Measurements from ENCODE around the gene SLC9A1. TPM values are rescaled to one million over a fixed set of nuclear protein-coding genes. Genes with fewer than 3 reads are reported as not detected.

SLC9A1 gene
- total and polyA plus RNA-seq, 2 donors (not counting 1 experiment from before 2014, with no cell fraction given): 7.3 to 22.5 TPM

- Mint-ChIP-seq H3K4me3 (no peak overlapping the region), H3K4me1 (no peaks in the 10 kb centered on the region), H3K27ac (no peak overlapping the region), H3K27me3 (peaks cover 10% of the 10 kb centered on the region), H3K9me3 (ENCODE audit: insufficient read depth) (peaks cover 2% of the 10 kb centered on the region)
- ChIA-PET POLR2A (no interaction called here), CTCF (no interaction called here)
- DNase-seq (no peak), ATAC-seq (ENCODE audit: low read depth) (no peak)
- H3K27me3 ChIP-seq (replicated peaks in 1 of 4; ENCODE audit: control extremely low read depth in 1 of 4, control insufficient read depth in 3 of 4, insufficient read depth in 4 of 4, low read length in 3 of 4): peaks cover 0 to 10% (median 1%) of the 10 kb centered on the region in 4 experiments
- no peaks in the 10 kb centered on the region for H3K79me2 ChIP-seq (ENCODE audit: control insufficient read depth, insufficient read depth, low read length)
- intact Hi-C loops (cut with micrococcal nuclease): no loop called here
- H3K4me3 ChIP-seq (ENCODE audit: control extremely low read depth in 1 of 5, extremely low read depth in 1 of 5, insufficient read depth in 1 of 5, low read depth in 2 of 5, low read length in 4 of 5): no peak overlapping the region
- H2AFZ ChIP-seq (ENCODE audit: insufficient read depth, low read depth, low read length, poor library complexity, severe bottlenecking): no peak overlapping the region
- H3K9ac ChIP-seq (ENCODE audit: low read length): no peak overlapping the region
- WGBS (ENCODE audit: insufficient coverage): 96% methylated on average over 9 of the region's 10 CpGs
- H3K4me1 ChIP-seq (ENCODE audit: control insufficient read depth in 2 of 2, insufficient read depth in 2 of 2, low read length in 2 of 2): no peaks in the 10 kb centered on the region
- no peak overlapping the region for H3K27ac ChIP-seq (ENCODE audit: low read length in 2 of 2)
- no peak for TF ChIP-seq CTCF (IDR thresholded peaks at IDR 0.05)
- no peak for TF ChIP-seq EZH2 (IDR thresholded peaks at IDR 0.05; ENCODE audit: borderline replicate concordance, insufficient read depth, low read depth, low read length, poor library complexity, severe bottlenecking)
- H3K4me2 ChIP-seq (replicated peaks; ENCODE audit: low read depth, low read length, poor library complexity, severe bottlenecking): no peak overlapping the region
- no peaks in the 10 kb centered on the region for H4K20me1 ChIP-seq (ENCODE audit: control insufficient read depth, insufficient read depth, low read length, poor library complexity, severe bottlenecking)
- peaks cover 0 to 3% (median 0%) of the 10 kb centered on the region in 3 donors for H3K9me3 ChIP-seq (ENCODE audit: control extremely low read depth in 1 of 3, control insufficient read depth in 2 of 3, insufficient read depth in 1 of 3, low read length in 2 of 3)
- no peaks in the 10 kb centered on the region for H3K36me3 ChIP-seq (replicated peaks in 1 of 2; ENCODE audit: control extremely low read depth in 1 of 2, control insufficient read depth in 1 of 2, extremely low read depth in 1 of 2, insufficient read depth in 2 of 2, low read length in 1 of 2)
These were observed 67.3 kb downstream of the SLC9A1 start for GRCh38 chr1:27087371-27088220.

GRCh38 chr1:27086628-27087027, 68.3 kb downstream of the SLC9A1 start:
- intact Hi-C loops (cut with micrococcal nuclease): no loop called here
- 97% methylated on average over 3 of the region's 3 CpGs for WGBS (ENCODE audit: insufficient coverage)
- H3K27ac ChIP-seq (ENCODE audit: low read length in 2 of 2): no peak overlapping the region
- ATAC-seq (ENCODE audit: low read depth): no peak
- Mint-ChIP-seq H3K27ac (no peak overlapping the region), H3K4me3 (no peak overlapping the region), H3K4me1 (no peaks in the 10 kb centered on the region), H3K27me3 (peaks cover 10% of the 10 kb centered on the region), H3K9me3 (ENCODE audit: insufficient read depth) (peaks cover 2% of the 10 kb centered on the region)
- TF ChIP-seq EZH2 (IDR thresholded peaks at IDR 0.05; ENCODE audit: borderline replicate concordance, insufficient read depth, low read depth, low read length, poor library complexity, severe bottlenecking) (no peak), CTCF (IDR thresholded peaks at IDR 0.05) (no peak)
- H3K36me3 ChIP-seq (replicated peaks in 1 of 2; ENCODE audit: control extremely low read depth in 1 of 2, control insufficient read depth in 1 of 2, extremely low read depth in 1 of 2, insufficient read depth in 2 of 2, low read length in 1 of 2): no peaks in the 10 kb centered on the region
- no peaks in the 10 kb centered on the region for H3K79me2 ChIP-seq (ENCODE audit: control insufficient read depth, insufficient read depth, low read length)
- no peak for DNase-seq
- no peaks in the 10 kb centered on the region for H4K20me1 ChIP-seq (ENCODE audit: control insufficient read depth, insufficient read depth, low read length, poor library complexity, severe bottlenecking)
- ChIA-PET CTCF (no interaction called here), POLR2A (no interaction called here)
- no peak overlapping the region for H3K4me3 ChIP-seq (ENCODE audit: control extremely low read depth in 1 of 5, extremely low read depth in 1 of 5, insufficient read depth in 1 of 5, low read depth in 2 of 5, low read length in 4 of 5)
- H2AFZ ChIP-seq (ENCODE audit: insufficient read depth, low read depth, low read length, poor library complexity, severe bottlenecking): no peak overlapping the region
- no peak overlapping the region for H3K4me2 ChIP-seq (replicated peaks; ENCODE audit: low read depth, low read length, poor library complexity, severe bottlenecking)
- no peaks in the 10 kb centered on the region for H3K4me1 ChIP-seq (ENCODE audit: control insufficient read depth in 2 of 2, insufficient read depth in 2 of 2, low read length in 2 of 2)
- H3K9ac ChIP-seq (ENCODE audit: low read length): no peak overlapping the region
- peaks cover 0 to 3% (median 0%) of the 10 kb centered on the region in 3 donors for H3K9me3 ChIP-seq (ENCODE audit: control extremely low read depth in 1 of 3, control insufficient read depth in 2 of 3, insufficient read depth in 1 of 3, low read length in 2 of 3)
- H3K27me3 ChIP-seq (replicated peaks in 1 of 4; ENCODE audit: control extremely low read depth in 1 of 4, control insufficient read depth in 3 of 4, insufficient read depth in 4 of 4, low read length in 3 of 4): peaks cover 0 to 10% (median 1%) of the 10 kb centered on the region in 4 experiments
